HTR-8/SVneo (cell line): ENCODE measurements around the gene HSPH1.

ENCODE experiments used
- DNase-seq: peaks from one replicate; pipeline ENCODE4 v3.0.0; 2011; ENCODE audit warnings: low spot score, mixed read lengths; ENCODE audit not compliant: insufficient read length
- FAIRE-seq: peaks from 2 replicates; lab custom pipeline; 2011; peaks lifted over from hg19 to GRCh38; lab: Jason Lieb, UNC

The HSPH1 gene

DNA sequence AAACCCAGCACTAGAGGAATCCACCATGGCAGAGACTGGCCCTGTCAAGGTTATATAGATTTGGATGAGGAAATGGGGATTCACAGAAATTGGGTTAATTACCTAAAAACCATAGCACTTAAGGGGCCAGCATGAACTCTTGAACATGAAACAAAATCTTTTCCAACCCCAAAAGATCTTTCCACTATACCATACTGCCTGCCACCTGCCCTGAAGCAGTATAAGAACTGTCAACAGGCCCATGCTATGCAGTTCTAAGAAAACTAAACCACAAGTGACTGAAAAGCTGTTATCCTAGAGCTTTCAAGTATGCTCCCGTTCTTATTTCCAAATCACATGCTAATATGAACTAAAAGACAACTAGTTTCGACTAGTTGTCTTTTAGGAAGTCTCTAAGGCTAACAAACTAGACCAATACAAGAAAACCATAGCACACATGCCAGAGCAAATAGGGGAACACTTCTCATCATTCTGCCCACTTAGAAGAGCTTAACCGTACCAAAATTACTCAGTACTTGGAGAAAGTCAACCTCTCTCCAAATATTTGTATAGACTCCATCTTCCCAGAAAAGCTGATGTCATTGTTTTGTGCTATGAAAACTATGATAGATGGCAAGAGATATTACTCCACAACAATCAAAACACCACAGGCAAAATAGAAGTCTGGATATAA is 27.5 kb downstream of the HSPH1 start:
- FAIRE-seq (no peak), DNase-seq (no peak)

DNA sequence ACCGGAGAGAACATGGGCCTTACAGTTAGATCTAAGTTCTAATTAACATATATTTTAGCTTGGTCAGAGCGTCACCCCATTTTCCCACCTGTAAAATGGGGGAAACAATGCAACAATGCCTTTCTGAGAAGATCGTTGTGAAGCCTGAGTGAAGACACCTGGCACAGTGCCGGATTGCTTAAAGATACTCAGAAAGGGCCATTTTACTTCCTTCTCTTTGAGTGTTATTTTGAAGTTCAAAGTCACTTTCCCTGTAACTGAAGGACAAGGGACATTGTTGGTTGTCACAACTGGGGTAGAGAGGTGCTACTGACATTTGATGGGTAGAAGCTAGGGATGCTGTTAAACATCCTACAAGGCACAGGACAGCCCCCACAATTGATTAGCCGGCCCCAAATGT is 28.1 kb downstream of the HSPH1 start:
- no peak for DNase-seq
- no peak for FAIRE-seq

DNA sequence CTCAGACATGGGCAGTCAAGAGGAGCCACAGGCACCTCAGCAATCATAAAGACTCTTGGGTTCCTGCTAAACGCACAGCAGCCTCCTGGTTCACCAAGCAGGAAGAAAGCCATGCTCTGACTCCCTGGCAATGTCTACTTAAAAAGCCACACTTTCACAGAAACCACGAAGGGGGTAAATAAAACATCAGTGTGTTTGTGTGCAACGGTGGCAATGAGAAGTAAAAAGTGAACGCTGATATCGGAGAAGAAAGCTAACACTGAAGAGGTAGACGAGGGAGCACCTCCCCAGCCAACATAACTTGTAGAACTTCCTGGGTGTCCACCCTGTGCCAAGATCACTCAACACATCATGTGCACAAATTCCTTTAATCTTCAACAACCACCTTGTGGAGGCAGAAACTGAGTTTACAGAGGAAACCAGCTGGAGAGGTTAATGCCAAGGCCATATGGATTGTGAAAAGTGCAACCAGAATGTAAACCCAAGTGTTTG is 30.2 kb downstream of the HSPH1 start:
- DNase-seq (no peak), FAIRE-seq (no peak)

DNA sequence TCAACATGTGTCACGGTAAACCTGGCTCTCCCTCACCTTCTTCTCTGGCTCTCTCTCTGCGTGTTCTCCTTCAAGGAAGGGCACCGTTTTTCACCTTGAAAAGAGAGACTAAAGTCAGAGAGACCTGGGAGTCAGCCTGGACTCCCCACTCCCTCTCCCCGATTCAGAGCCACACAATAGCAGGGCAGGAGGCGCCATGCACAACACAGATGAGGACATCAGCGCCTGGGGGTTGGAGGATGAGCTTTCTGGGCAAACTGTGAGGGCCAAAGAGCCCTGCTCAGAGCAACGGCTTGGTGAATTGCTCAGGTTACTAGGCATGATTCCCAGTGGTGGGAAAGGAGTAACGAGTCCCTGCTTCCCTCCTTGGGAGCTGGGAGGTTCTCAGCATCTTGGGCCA is 32.3 kb downstream of the HSPH1 start:
- DNase-seq (no peak), FAIRE-seq (no peak)

DNA sequence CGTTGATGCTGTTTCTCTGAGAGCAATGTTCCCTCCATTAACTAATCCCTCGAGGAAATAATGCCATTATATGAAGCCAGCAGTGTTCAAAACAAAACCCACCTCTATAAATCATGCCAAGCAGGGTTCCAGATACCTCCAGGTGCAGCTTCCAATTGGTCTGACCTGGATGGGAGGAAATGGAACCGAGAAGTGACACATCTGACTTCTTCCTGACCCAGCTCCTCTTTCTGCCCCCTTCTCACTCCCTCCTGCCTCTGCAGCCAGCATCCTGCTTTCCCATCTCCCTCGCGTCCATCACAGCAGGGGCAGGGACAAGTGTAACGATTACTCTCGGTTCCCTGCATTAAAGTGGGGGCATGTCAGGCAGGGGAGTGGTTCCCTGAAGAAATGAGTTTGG is 37.5 kb downstream of the HSPH1 start:
- no peak for DNase-seq

DNA sequence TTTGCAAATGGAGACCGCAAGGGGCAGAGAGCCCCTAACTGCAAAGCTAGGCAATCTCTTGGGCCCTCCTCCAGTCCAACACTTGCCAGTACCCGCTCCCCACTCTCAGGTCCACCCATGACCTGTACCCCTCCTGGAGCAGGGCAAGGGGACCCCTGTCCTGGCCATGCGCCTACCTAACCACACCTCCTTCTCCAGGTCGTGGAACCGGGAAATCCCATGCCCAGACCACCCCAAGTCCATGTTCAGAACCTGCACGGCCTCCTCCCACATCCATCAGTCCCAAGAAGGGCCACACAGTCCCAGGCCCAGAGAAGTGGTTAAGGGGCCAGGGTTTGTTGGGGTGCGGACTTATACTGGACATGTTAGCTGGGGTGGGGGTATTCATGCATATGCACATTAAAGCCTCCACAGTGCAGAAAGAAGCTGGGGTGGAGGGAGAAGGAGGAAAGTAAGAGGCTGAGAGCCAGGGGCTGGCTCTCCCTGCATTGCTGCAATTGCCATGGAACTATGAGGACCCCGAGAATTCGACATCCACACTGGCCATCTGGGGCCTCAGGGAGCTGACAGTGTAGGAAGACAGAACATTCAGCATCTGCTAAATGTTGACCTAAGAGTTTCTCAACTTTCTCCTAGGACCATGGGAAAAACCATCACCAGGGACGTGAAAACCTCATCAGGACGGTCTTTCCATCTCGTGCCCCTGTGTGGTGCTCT is 39.0 kb downstream of the HSPH1 start:
- DNase-seq (no peak), FAIRE-seq (no peak)

More for the DNA sequence above, 37.5 kb downstream of the HSPH1 start:
- FAIRE-seq, result no peak

DNA sequence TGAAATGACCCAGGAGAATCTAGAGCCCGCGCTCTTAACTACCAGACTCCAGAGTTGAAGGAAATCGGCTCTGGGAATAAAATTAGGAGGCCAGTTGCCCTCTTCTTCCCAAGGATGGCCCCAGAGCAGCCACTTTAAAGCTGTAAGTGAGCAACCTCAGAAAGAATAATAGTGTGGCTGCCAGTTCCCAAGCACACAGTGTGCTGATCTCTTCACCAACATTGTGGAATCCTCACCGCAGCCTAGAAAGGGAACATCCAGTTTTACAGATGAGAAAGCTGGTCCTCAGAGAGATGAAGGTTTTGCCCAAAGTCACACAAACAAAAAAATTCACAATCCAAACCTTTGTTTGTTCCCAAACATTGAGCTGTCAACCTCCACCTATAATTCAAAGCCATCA is 39.6 kb downstream of the HSPH1 start:
- FAIRE-seq (no peak), DNase-seq (no peak)

DNA sequence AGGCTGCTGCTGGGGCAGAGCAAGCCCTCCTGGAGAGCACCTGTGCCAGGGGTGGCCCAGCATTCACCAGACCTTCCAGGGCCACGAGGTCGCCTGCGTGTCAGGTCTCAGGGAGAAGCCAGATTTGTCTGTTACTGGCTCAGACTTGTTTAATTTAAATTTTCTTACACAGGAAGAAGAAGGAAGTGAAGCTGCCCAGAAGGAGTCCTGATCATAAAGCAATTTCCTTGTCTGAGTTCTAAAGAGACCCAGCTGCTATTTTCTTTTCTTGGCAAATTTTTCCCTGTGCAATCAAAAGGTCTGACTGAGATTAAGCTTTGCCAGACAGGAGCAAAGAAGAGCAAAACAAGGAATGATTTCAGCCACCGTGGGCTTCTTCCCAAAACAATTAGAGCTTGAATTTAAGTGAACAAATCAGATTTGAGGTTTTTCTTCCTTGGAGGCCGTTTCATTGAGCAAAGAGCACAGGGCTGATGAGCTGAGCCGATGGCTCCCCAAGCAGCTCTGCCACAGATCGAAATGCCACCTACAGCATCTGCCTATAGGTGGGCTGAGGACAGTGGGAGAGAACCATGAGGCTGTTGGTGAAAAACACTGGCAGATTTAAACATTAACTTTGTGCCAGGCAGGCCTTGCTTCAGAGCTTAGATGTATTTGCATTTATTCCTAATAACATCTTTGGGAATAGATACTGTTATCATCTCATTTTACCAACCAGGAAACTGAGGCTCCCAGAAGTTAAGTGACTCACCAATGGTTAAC is 40.1 kb downstream of the HSPH1 start:
- no peak for DNase-seq
- FAIRE-seq, result no peak

DNA sequence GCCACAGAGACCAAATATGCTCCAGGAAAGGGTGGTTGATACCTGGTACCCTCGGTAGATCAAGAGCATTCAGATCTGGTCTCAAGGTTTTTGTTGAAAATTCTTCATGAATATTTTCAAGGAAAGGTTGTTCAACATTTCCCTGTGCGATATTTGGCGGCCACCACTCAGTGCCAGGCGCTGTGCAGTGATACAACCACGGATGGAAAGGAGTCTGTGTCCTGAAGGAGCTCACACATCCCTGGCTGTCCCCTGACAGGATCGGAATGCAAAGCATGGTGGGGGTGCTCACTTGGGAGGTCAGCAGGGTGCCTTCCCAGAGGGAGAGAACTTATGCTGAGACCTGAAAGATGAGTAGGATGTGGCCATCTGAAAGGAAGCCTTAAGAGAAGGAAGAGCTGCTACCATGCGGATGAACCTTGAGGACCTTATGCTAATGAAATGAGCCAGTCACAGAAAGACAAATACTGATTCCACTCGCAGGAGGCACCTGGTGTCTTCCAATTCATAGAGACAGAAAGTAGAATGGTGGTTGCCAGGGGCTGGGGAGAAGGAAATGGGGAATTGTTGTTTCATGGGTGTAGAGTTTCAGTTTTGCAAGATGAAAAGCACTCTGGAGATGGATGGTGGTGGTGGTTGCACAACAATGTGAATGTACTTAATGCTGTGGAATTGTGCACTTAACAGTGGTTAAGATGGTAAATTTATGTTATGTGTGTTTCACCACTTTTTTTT is 41.6 kb downstream of the HSPH1 start:
- no peak for DNase-seq
- no peak for FAIRE-seq

DNA sequence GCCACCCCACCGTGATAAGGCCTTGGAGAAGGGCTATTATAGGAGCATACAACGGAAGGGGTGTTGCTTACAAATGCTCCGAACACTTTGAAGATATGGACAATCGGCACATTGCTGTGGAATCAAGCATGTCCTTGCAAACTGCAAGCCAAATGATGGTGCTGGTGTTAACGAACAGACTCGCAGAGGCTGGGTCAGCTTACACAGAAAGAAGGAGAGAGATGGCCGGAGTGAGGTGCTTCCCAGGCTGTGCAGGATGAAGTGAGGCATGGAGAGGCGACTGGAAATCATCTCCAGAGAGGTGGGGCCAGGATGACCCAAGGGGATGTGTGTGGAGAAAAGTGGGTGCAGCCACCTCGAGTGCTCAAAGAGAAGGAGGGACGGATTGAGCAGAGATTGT is 42.2 kb downstream of the HSPH1 start:
- no peak for FAIRE-seq
- DNase-seq, result no peak

DNA sequence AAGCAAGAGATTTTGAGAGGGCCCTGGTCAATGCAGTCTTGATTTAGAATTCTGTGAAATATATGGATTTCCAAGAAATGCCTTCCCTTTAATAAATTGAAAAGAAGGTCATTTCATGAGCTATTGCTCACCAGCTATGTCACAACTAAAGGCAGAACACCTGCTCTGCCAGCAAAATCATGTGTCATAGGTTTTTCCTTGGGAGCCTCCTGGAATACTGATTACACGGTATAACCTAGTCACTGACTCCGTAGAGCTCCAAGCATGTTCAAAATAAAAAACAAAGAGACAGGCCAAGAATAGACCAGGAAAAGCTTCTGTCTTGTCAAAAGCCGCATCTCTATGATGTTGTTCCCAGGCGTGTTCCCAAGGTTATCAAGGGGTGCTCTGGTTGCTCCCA is 45.5 kb downstream of the HSPH1 start:
- DNase-seq (no peak), FAIRE-seq (no peak)

DNA sequence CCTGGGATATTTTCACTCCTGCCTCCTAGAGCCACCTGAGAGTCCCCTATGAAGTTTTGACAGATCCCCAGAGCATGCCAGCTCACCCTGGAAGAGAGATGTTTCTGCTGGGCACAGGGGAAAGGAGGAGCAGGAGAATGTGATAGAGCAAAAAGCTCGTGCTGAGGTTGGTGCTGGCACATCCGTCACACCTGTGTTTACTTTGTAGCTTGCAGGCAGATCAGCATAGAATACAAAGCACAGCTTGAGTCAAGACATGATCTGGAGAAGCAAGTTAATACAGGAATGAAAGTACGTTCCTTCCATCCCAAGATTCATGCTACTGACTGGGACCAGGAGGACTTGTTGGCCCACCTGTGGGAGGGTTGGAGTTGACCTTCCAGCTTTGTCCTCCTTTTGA is 46.1 kb downstream of the HSPH1 start:
- DNase-seq, result no peak
- no peak for FAIRE-seq

DNA sequence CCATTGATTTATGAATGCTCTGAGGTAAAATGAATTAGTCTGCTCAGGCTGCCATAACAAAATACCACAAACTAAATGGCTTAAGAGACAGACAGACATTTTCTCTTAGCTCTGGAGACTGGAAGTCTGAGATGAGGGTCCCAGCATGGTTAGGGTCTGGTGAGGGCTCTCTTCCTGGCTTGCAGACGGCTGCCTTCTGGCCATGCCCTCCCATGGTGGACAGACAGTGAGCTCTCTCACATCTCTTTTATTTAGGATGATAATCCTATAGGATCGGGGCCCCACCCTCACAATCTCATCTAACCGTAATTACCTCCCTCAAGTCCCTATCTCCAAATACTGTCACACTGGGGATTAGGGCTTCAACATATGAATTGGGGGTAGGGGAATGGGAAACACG is 47.1 kb downstream of the HSPH1 start:
- FAIRE-seq (no peak), DNase-seq (no peak)

DNA sequence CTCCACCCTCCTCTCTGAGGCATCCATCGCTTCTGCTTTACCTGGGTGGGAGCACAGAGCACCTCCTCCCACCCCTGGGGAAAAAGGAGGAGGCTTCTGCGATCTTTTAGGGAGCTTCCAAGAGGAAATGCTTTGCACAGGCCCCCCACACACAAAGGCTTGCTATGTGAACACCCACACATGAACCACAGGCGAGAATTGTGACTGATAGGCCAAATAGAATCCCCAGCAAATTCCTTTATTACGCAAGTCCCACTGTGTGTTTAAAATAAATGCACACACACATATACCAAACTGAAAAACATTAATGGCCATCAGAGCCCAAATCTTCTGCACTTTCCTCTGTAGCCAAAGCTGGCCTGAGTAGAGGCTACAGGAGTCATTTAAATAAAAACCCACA is 50.6 kb downstream of the HSPH1 start:
- no peak for FAIRE-seq

DNA sequence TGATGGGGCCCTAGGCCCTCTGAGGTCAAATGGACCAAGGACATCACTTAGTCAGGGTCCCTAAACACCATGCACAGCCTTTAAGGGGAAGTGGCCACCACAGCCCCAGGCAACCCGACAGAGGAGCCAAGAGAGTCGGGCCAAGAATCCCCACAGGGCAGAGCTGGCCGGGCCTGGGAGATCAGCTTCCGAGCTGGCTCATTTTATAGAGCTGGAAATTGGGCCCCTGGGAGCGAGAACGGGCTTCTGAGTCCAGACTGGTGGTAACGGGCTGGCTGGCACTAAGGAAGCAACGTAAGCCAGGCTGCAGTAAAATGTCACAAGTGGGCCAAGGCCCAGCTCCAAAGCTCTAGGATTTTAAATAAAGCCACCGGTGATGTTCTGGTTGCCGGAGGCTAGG is 51.1 kb downstream of the HSPH1 start:
- no peak for DNase-seq
- FAIRE-seq, result no peak

More for the DNA sequence above, 50.6 kb downstream of the HSPH1 start:
- DNase-seq, result no peak

DNA sequence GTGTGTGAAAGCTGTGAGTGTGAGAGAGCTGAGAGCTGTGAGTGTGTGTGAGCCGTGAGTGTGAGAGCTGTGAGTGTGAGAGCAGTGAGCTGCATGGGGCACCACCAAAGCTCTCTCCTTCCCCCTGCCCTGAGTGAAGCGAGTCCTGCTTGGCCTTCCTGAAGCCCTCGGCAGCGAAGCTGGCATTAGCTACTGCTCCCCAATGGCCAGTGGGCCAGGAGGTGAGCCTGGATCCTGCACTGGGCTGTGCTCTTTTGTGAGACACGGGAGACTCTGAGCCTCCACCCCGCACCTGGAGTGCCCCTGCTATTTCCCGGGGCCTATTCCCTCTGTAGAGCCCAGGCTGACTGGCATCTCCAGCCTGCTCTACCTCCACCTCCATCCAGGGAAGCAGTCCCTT is 51.5 kb downstream of the HSPH1 start:
- no peak for DNase-seq
- no peak for FAIRE-seq

DNA sequence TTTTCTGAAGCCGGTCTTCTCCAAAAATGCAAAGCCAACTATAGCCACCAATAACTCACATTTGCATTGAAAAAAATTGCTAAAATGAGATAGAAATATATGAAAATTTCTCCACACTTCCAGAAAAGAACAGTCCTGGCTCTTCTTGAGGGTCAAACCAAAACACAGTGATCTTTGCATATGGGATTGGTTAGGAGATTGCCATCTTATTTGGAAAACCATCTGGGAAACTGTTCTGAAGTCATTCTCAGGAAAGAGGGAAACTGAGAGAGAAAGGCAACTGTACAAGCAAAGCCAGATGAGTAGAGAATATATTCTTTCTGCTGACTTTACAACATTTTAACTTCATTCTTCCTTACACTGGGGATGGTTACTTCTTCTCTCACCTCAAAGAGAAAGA is 54.6 kb downstream of the HSPH1 start:
- no peak for DNase-seq
- no peak for FAIRE-seq

DNA sequence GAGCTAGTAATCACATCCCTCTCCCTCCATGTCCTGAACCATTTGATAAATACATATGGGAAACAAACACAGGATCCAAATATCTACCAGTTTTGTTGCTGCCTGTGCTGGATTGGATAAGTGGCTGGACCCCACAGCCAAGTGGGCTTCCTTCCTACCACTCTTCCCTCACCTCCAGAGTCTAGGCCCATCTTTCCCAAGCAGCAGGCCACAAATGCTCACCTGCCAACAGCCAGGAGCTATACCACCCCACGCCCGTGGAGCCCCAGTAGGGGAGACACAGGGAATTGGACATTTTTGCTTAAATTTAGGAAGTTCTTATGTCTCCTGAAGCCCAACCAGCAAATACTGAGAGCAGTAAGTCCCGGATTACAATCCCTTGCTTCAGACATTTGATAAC is 55.8 kb downstream of the HSPH1 start:
- FAIRE-seq (no peak), DNase-seq (no peak)

DNA sequence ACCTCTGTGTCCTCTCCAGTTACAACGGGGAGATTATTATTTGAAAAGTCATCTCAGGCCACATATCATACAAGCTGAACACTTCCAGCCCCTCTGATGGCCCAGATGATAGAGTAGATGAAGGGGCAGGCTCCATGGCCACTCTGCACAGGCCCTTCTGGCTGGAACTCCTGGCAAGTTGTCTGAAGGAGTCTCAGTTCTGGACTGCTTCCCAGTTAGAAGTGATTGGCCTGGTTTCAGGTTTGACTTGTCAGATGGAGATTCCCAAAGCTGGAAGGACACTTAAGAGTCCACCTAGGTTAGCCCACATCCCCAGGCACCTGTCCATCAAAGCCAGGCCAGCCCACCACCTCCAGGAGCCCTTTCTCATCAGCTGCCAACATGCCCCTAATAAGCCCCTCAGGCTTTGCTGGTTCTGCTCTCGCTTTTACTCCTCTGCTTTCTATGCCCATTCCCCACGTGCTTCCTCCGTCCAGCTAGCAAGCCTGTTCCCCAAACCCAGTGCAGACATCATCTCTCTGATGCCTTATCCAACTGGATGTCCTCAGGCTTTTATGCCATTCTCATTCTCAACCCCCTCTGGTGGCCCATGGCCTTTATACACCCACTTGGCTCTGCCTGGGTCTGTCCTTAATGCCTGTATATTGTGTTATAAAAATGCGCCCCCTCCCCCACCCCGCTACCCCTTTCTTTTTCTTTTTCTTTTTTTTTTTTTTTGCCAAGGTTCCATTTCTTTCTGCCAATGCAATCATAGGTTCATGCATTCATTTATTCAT is 56.5 kb downstream of the HSPH1 start:
- DNase-seq (no peak), FAIRE-seq (no peak)

DNA sequence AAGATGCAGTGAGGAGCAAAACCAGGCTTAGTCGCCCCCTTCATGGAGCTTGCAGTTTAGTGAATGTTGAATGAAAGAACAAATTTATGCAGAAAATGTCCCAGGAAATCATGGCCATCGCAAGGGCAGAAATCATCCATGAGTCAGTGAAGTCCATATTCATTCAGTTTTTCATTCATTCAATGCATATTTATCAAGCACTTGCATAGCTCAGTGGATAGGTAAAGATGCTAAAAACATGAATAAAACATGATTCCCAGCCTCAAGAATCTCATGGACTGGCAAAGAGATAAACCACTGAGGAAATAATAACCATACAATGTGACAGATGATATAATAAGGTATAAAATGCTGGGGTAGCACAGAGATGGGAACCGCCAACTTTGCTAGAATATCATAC is 58.8 kb downstream of the HSPH1 start:
- no peak for DNase-seq
- no peak for FAIRE-seq
